H9 (cell line): Measurements from ENCODE around the gene CLPX. TPM values are rescaled to one million over a fixed set of nuclear protein-coding genes. Genes with fewer than 3 reads are reported as not detected.

ENCODE experiments used
- DNase-seq: peaks from one replicate; pipeline ENCODE4 v3.0.0-alpha.2; 2017
- H2AFZ ChIP-seq: one replicate; pipeline ENCODE4 v1.6.1; 2013; ENCODE audit warnings: mild to moderate bottlenecking, low read length, control low read depth, moderate library complexity
- H2AK5ac ChIP-seq: 2 replicates; pipeline ENCODE4 v1.6.1; 2013; ENCODE audit warnings: low read length, control low read depth, mixed read lengths; ENCODE audit not compliant: insufficient read length
- H2BK120ac ChIP-seq: one replicate; pipeline ENCODE4 v1.6.1; 2013; ENCODE audit warnings: low read depth, mild to moderate bottlenecking, low read length, control low read depth, inconsistent platforms; ENCODE audit not compliant: poor library complexity, severe bottlenecking
- H2BK12ac ChIP-seq: 2 replicates; pipeline ENCODE4 v1.6.1; 2013; ENCODE audit warnings: low read length, control low read depth, mixed read lengths, low read depth; ENCODE audit not compliant: insufficient read length
- H2BK15ac ChIP-seq: 2 replicates; pipeline ENCODE4 v1.6.1; 2013; ENCODE audit warnings: low read depth, low read length, control low read depth
- H2BK20ac ChIP-seq: one replicate; pipeline ENCODE4 v1.6.1; 2013; ENCODE audit warnings: low read depth, mild to moderate bottlenecking, low read length, control low read depth, inconsistent platforms; ENCODE audit not compliant: poor library complexity, severe bottlenecking
- H2BK5ac ChIP-seq: 2 replicates; pipeline ENCODE4 v1.6.1; 2013; ENCODE audit warnings: low read length, control low read depth, mixed read lengths; ENCODE audit not compliant: insufficient read length
- H3K14ac ChIP-seq: 2 replicates; pipeline ENCODE4 v1.6.1; 2013; ENCODE audit warnings: low read length, control low read depth; ENCODE audit not compliant: insufficient read depth
- H3K18ac ChIP-seq: 2 replicates; pipeline ENCODE4 v1.6.1; 2013; ENCODE audit warnings: low read depth, mild to moderate bottlenecking, mixed read lengths, low read length, control low read depth; ENCODE audit not compliant: insufficient read length
- H3K23ac ChIP-seq: 2 replicates; pipeline ENCODE4 v1.6.1; 2013; ENCODE audit warnings: low read length, control low read depth, mixed read lengths, low read depth; ENCODE audit not compliant: insufficient read length
- H3K23me2 ChIP-seq: 2 replicates; pipeline ENCODE4 v1.6.1; 2013; ENCODE audit warnings: low read depth, mild to moderate bottlenecking, mixed read lengths, low read length, control low read depth; ENCODE audit not compliant: insufficient read length, poor library complexity, severe bottlenecking
- H3K27ac ChIP-seq: 2 replicates; pipeline ENCODE4 v1.5.1; 2013; ENCODE audit warnings: low read length, control low read depth, mixed read lengths, low read depth; ENCODE audit not compliant: insufficient read length
- H3K27me3 ChIP-seq: 2 replicates; pipeline ENCODE4 v1.6.1; 2013; ENCODE audit warnings: low read length, control low read depth, inconsistent platforms; ENCODE audit not compliant: insufficient read depth
- H3K4ac ChIP-seq: 2 replicates; pipeline ENCODE4 v1.6.1; 2013; ENCODE audit warnings: low read depth, mild to moderate bottlenecking, control low read depth, inconsistent platforms, low read length, moderate library complexity
- H3K4me1 ChIP-seq: 2 replicates; pipeline ENCODE4 v1.6.1; 2013; ENCODE audit warnings: low read length, control low read depth, inconsistent platforms; ENCODE audit not compliant: insufficient read depth
- H3K4me2 ChIP-seq: 2 replicates; pipeline ENCODE4 v1.6.1; 2013; ENCODE audit warnings: low read length, control low read depth, mixed read lengths; ENCODE audit not compliant: insufficient read length, insufficient read depth
- H3K56ac ChIP-seq: 2 replicates; pipeline ENCODE4 v1.6.1; 2013; ENCODE audit warnings: low read depth, mild to moderate bottlenecking, mixed read lengths, low read length, control low read depth; ENCODE audit not compliant: insufficient read length
- H3K79me1 ChIP-seq: 2 replicates; pipeline ENCODE4 v1.6.1; 2013; ENCODE audit warnings: low read depth, mild to moderate bottlenecking, moderate library complexity, low read length, control low read depth, inconsistent platforms; ENCODE audit not compliant: insufficient read depth, poor library complexity, severe bottlenecking
- H3K79me2 ChIP-seq: 2 replicates; pipeline ENCODE4 v1.6.1; 2013; ENCODE audit warnings: low read length, control low read depth, inconsistent platforms; ENCODE audit not compliant: insufficient read depth
- H3K9ac ChIP-seq: 2 replicates; pipeline ENCODE4 v1.6.1; 2013; ENCODE audit warnings: low read length, control low read depth, mixed read lengths; ENCODE audit not compliant: insufficient read length; ENCODE audit errors: extremely low read depth
- H3K9me3 ChIP-seq: one replicate; pipeline ENCODE4 v1.6.1; 2013; ENCODE audit warnings: low read depth, low read length, inconsistent platforms; ENCODE audit not compliant: control insufficient read depth
- H3T11ph ChIP-seq: one replicate; pipeline ENCODE4 v1.6.1; 2013; ENCODE audit warnings: mild to moderate bottlenecking, low read length, control low read depth, inconsistent platforms
- H4K20me1 ChIP-seq: one replicate; pipeline ENCODE4 v1.6.1; 2013; ENCODE audit not compliant: control insufficient read depth, insufficient read length, insufficient read depth
- H4K5ac ChIP-seq: 2 replicates; pipeline ENCODE4 v1.6.1; 2013; ENCODE audit warnings: low read depth, mild to moderate bottlenecking, mixed read lengths, low read length, control low read depth; ENCODE audit not compliant: insufficient read length
- H4K8ac ChIP-seq: replicated peaks from 2 replicates; pipeline ENCODE4 v1.6.1; 2013; ENCODE audit warnings: low read length, control low read depth, mixed read lengths, low read depth; ENCODE audit not compliant: insufficient read length
- H4K91ac ChIP-seq: 2 replicates; pipeline ENCODE4 v1.6.1; 2013; ENCODE audit warnings: low read depth, mild to moderate bottlenecking, moderate library complexity, mixed read lengths, low read length, control low read depth; ENCODE audit not compliant: insufficient read length
- H3K27ac Mint-ChIP-seq, 3 experiments: 2 replicates in 2 of 3; 3 replicates in 1 of 3; pipeline ENCODE4 v1.8.0; 2020 to 2021; ENCODE audit warnings: mixed read lengths in 3 of 3, mild to moderate bottlenecking in 1 of 3, moderate library complexity in 1 of 3
- H3K27me3 Mint-ChIP-seq: 2 replicates; pipeline ENCODE4 v1.8.0; 2021; ENCODE audit warnings: low read depth, mild to moderate bottlenecking, moderate library complexity, mixed read lengths
- H3K36me3 Mint-ChIP-seq, 3 experiments: 2 replicates in 2 of 3; 3 replicates in 1 of 3; pipeline ENCODE4 v1.8.0; 2020 to 2021; ENCODE audit warnings: low read depth in 3 of 3, mixed read lengths in 3 of 3; ENCODE audit not compliant: insufficient read depth in 1 of 3
- H3K4me1 Mint-ChIP-seq, 2 experiments: 2 replicates each; pipeline ENCODE4 v1.8.0; 2020; ENCODE audit warnings: mixed read lengths in 2 of 2
- H3K4me3 Mint-ChIP-seq, 2 experiments: 2 replicates in 1 of 2; 3 replicates in 1 of 2; pipeline ENCODE4 v1.8.0; 2020 to 2021; ENCODE audit warnings: mild to moderate bottlenecking in 2 of 2, mixed read lengths in 2 of 2, moderate library complexity in 1 of 2
- H3K9me3 Mint-ChIP-seq, 2 experiments: 2 replicates in 1 of 2; 3 replicates in 1 of 2; pipeline ENCODE4 v1.8.0; 2020; ENCODE audit warnings: mild to moderate bottlenecking in 2 of 2, mixed read lengths in 2 of 2, moderate library complexity in 1 of 2
- CTCF ChIP-seq: fragments of 200-600 bp; sonication (generic); conservative IDR thresholded peaks from 3 replicates; pipeline ENCODE4 v1.8.0; 2021; ENCODE audit warnings: antibody characterized with exemption, mild to moderate bottlenecking
- WGBS: extraction: QIAGEN DNeasy Blood & Tissue Kit; methylation state at CpG from one replicate; pipeline ENCODE4 v1.1.7; 2013; ENCODE audit warnings: missing lambda C conversion rate, low lambda C conversion rate, mixed read lengths; ENCODE audit not compliant: insufficient read length; ENCODE audit errors: extremely low coverage; 5-methylcytosine and 5-hydroxymethylcytosine counted together
- total RNA-seq: library from RNA; stranded (reverse); gene quantifications from 2 replicates; pipeline ENCODE4 v1.2.1, GENCODE V29; 2021

CLPX gene
- total RNA-seq, 1 experiment from 2014 or later, result 55.8 TPM

GRCh38 chr15:65232520-65232919 lies 47.4 kb upstream of the CLPX start:
- Histone ChIP-seq H2AFZ (no peak overlapping the region), H3K27me3 (no peaks in the 10 kb centered on the region), H3K27ac (no peak overlapping the region), H2BK5ac (no peak overlapping the region), H4K91ac (no peak overlapping the region), H4K5ac (no peak overlapping the region), H4K20me1 (no peaks in the 10 kb centered on the region), H3K4ac (no peak overlapping the region), H4K8ac (no peak overlapping the region), H2BK20ac (no peak overlapping the region), H3K9me3 (no peaks in the 10 kb centered on the region), H3K4me1 (0 out of 2 replicates have a peak, but pooled peaks cover 2% of the 10 kb centered on the region), H3K14ac (no peak overlapping the region), H3K4me2 (no peak overlapping the region), H3K23ac (no peak overlapping the region), H2AK5ac (no peak overlapping the region), H3K79me1 (no peaks in the 10 kb centered on the region), H3K56ac (no peak overlapping the region), H2BK120ac (no peak overlapping the region), H3K9ac (no peak overlapping the region), H3K79me2 (no peaks in the 10 kb centered on the region), H2BK15ac (no peak overlapping the region), H3T11ph (no peak overlapping the region), H3K23me2 (no peaks in the 10 kb centered on the region), H3K18ac (no peak overlapping the region), H2BK12ac (no peak overlapping the region)
- Mint-ChIP-seq H3K27ac (no peak overlapping the region), H3K4me1 (peaks cover 9 to 10% of the 10 kb centered on the region in 2 experiments), H3K9me3 (no peaks in the 10 kb centered on the region), H3K27me3 (no peaks in the 10 kb centered on the region), H3K4me3 (no peak overlapping the region), H3K36me3 (no peaks in the 10 kb centered on the region)
- TF ChIP-seq CTCF, result no peak
- no CpG with 5 or more reads among the region's 3 CpGs for WGBS
- no peak for DNase-seq
